Peyer's patch (tissue), 4 donors: ENCODE data around the gene RPL4.

Experiments used
- CTCF ChIP-seq, 6 experiments: fragments of 450-650 bp in 4 of 6; fragments of 200-600 bp in 2 of 6; sonication (generic) in 1 of 6; IDR thresholded peaks; one replicate each; pipeline ENCODE4 v1.5.1; 2017 to 2019; ENCODE audit warnings: antibody characterized with exemption in 6 of 6, mild to moderate bottlenecking in 3 of 6, moderate library complexity in 1 of 6
- POLR2A ChIP-seq, 2 donors: fragments of 450-650 bp; IDR thresholded peaks; one replicate each; pipeline ENCODE4 v1.5.1; 2017; ENCODE audit warnings: antibody characterized with exemption in 2 of 2, mild to moderate bottlenecking in 2 of 2, moderate library complexity in 2 of 2

DNA sequence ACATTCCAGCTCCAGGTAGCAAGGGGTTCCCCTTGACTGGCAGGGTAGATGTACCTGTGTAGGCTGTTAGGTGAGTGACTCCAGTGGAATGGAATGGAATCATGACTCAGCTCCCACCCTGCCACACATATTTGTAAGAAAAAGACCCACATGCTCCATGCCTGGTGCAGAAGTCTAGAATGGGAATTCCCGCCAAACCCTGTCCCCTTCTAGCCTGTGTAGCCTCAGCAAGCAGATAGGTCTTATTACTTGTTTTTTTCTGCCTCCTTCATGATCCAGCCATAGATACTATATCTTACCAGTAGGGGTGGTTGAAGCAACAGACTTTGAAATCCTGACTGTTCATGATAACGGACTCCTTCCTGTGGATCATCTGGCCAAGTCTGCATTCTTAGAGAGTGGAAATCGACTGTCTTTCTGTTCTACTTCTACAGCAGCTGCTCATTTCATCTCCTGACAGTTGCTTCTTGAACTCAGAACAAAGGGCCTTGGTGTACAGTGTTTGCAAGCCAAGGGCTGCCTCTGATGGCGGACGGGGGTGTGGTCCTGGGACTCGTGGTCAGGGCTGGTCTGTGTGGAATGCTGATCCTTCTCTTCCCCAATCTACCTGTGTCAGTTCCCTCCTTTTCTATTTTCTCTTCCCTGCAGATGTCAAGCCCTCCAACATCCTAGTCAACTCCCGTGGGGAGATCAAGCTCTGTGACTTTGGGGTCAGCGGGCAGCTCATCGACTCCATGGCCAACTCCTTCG, 23.4 kb downstream of the RPL4 start:
- TF ChIP-seq CTCF (IDR thresholded peaks at IDR 0.05) (no peak), POLR2A (IDR thresholded peaks at IDR 0.05) (no peak)
